Vagina (tissue), 2 donors: ENCODE data around the gene DPP6. TPM values are rescaled to one million over a fixed set of nuclear protein-coding genes. Genes with fewer than 3 reads are reported as not detected.

Experiments
- DNase-seq, 2 donors: peaks; one replicate each; pipeline ENCODE4 v3.0.0-alpha.2; 2017; ENCODE audit errors: extremely low spot score in 2 of 2
- H3K27ac ChIP-seq: fragments of 200-600 bp; sonication (generic); one replicate; pipeline ENCODE4 v1.5.1; 2019
- H3K27me3 ChIP-seq: fragments of 200-600 bp; sonication (generic); one replicate; pipeline ENCODE4 v1.5.1; 2019
- H3K36me3 ChIP-seq, 2 donors: fragments of 200-600 bp; sonication (generic); one replicate each; pipeline ENCODE4 v1.5.1; 2017 to 2019
- H3K4me1 ChIP-seq: fragments of 200-600 bp; sonication (generic); one replicate; pipeline ENCODE4 v1.5.1; 2019
- H3K4me3 ChIP-seq, 2 donors: fragments of 200-600 bp; sonication (generic); 1 replicate in 1 of 2; 2 replicates in 1 of 2; pipeline ENCODE4 v1.5.1; 2016 to 2019
- H3K9me3 ChIP-seq: fragments of 200-600 bp; sonication (generic); one replicate; pipeline ENCODE4 v1.5.1; 2019
- POLR2A ChIP-seq, 2 donors: fragments of 450-650 bp; IDR thresholded peaks; one replicate each; pipeline ENCODE4 v1.6.1; 2017; ENCODE audit warnings: antibody characterized with exemption in 2 of 2, mild to moderate bottlenecking in 2 of 2, moderate library complexity in 2 of 2
- POLR2AphosphoS5 ChIP-seq, 2 donors: sonication (generic); formaldehyde crosslinking; IDR thresholded peaks; one replicate each; pipeline ENCODE4 v1.9.0; 2017; ENCODE audit warnings: antibody characterized with exemption in 2 of 2, mild to moderate bottlenecking in 2 of 2, low read depth in 1 of 2; ENCODE audit not compliant: insufficient read depth in 1 of 2
- intact Hi-C: fragments of 100-400 bp; cut with DNase I; formaldehyde crosslinking; loops from one replicate; pipeline ENCODE4 v1.15.1; 2023
- total RNA-seq: library from RNA; depleted of rRNA; stranded (reverse); fragments of >200 nt; gene quantifications from one replicate; pipeline ENCODE4 v1.2.3, GENCODE V29; 2016
- TF ChIP-seq, protein P1 (sequence below), 3 experiments: fragments of 450-650 bp in 2 of 3; fragments of 200-600 bp in 1 of 3; sonication (generic) in 1 of 3; IDR thresholded peaks; one replicate each; pipeline ENCODE4 v1.5.1; 2017 to 2019; ENCODE audit warnings: antibody characterized with exemption in 3 of 3, mild to moderate bottlenecking in 2 of 3, moderate library complexity in 2 of 3

Gene DPP6
- total RNA-seq, 1 donor from 2014 or later, result 7.9 TPM

DNA sequence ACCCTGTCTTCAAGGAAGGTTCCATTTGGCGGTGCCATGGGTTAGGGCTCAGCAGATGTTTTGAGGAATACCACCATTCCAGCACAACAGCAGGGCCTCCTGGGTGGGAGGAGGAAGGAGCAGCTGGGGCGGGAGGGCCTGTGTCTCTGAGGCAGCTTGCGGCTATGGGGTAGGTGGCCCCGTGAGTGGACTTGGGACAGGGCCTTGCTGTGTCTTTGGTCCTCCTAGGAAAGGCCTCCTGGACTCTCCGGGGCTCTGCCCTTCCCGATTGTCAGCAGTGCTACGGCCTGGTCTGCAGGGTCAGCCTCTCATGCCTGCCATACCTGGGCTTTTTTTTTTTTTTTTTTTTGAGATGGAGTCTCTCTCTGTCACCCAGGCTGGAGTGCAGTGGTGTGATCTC lies 854.0 kb downstream of the DPP6 start:
- no peak for DNase-seq
- TF ChIP-seq POLR2A (IDR thresholded peaks at IDR 0.05), result no peak
- TF ChIP-seq POLR2AphosphoS5 (IDR thresholded peaks at IDR 0.05; ENCODE audit: insufficient read depth in 1 of 2, low read depth in 1 of 2), result no peak
- TF ChIP-seq, protein P1, sequence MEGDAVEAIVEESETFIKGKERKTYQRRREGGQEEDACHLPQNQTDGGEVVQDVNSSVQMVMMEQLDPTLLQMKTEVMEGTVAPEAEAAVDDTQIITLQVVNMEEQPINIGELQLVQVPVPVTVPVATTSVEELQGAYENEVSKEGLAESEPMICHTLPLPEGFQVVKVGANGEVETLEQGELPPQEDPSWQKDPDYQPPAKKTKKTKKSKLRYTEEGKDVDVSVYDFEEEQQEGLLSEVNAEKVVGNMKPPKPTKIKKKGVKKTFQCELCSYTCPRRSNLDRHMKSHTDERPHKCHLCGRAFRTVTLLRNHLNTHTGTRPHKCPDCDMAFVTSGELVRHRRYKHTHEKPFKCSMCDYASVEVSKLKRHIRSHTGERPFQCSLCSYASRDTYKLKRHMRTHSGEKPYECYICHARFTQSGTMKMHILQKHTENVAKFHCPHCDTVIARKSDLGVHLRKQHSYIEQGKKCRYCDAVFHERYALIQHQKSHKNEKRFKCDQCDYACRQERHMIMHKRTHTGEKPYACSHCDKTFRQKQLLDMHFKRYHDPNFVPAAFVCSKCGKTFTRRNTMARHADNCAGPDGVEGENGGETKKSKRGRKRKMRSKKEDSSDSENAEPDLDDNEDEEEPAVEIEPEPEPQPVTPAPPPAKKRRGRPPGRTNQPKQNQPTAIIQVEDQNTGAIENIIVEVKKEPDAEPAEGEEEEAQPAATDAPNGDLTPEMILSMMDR (IDR thresholded peaks at IDR 0.05), result no peak
- Histone ChIP-seq H3K4me1 (no peaks in the 10 kb centered on the region), H3K27me3 (no peaks in the 10 kb centered on the region), H3K27ac (no peak overlapping the region), H3K36me3 (no peaks in the 10 kb centered on the region), H3K9me3 (no peaks in the 10 kb centered on the region), H3K4me3 (no peak overlapping the region)
- intact Hi-C loops, result no loop called here

DNA sequence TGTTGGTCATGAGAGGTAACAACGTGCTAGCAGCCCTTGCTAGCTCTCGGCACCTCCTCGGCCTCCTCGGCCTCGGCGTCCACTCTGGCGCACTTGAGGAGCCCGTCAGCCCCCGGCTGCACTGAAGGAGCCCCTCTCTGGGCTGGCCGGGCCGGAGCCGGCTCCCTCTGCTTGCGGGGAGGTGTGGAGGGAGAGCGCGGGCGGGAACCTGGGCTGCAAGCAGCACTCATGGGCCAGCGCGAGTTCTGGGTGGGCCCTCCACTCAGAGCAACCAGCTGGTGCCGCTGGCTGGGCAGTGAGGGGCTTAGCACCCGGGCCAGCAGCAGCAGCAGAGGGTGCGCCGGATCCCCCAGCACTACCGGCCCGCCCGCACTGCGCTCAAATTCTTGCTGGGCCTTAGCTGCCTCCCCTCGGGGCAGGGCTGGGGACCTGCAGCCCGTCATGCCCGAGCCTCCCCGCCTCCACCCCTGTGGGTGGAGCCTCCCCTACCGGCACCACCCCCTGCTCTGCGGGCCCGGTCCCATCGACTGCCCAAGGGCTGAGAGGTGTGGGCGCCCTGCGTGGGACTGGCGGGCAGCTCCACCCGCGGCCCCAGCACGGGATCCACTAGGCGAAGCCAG lies 854.6 kb downstream of the DPP6 start:
- Histone ChIP-seq H3K4me1 (no peaks in the 10 kb centered on the region), H3K36me3 (no peaks in the 10 kb centered on the region), H3K9me3 (no peaks in the 10 kb centered on the region), H3K4me3 (no peak overlapping the region), H3K27me3 (no peaks in the 10 kb centered on the region), H3K27ac (no peak overlapping the region)
- DNase-seq, result no peak
- TF ChIP-seq, protein P1 (IDR thresholded peaks at IDR 0.05), result no peak
- TF ChIP-seq POLR2AphosphoS5 (IDR thresholded peaks at IDR 0.05; ENCODE audit: insufficient read depth in 1 of 2, low read depth in 1 of 2) (no peak), POLR2A (IDR thresholded peaks at IDR 0.05) (no peak)
- intact Hi-C loops, result no loop called here

DNA sequence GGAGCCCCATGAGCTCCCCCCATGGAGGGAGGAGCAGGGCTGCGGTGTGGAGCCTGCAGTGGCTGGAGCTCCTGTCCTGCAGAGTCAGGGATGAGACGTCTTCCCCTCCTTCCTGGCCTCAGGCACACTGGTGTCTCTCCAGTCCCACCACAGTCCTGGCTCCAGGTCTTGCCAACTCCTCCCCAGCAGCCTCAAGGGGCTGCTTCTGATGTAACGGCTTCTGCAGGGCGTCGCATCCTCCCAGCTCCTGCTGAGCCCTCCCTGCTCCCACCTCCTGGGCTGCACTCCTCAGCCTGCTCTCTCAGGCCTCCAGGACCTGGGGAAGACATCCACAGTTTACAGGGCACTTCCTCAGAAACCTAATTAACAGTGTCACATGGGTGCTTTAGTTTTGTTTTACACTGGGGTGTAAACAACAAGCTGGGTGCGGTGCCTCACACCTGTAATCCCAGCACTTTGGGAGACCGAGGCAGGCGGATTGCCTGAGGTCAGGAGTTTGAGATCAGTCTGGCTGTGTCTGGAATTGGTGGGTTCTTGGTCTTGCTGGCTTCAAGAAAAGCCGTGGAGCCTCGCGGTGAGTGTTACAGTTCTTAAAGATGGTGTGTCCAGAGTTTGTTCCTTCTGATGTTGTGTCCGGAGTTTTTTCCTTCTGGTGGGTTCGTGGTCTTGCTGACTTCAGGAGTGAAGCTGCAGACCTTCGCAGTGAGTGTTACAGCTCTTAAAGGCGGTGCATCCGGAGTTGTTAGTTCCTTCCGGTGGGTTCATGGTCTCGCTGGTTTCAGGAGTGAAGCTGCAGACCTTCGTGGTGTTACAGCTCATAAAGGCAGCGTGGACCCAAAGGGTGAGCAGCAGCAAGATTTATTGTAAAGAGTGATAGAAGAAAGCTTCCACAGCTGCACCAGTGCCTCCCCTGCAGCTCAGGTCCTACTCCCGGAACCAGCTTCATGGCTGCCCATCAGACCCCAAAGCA lies 855.7 kb downstream of the DPP6 start:
- no peak for DNase-seq
- H3K36me3 ChIP-seq, result no peaks in the 10 kb centered on the region
- H3K27ac ChIP-seq, result no peak overlapping the region
- H3K9me3 ChIP-seq, result no peaks in the 10 kb centered on the region
- intact Hi-C loops, result no loop called here
- no peaks in the 10 kb centered on the region for H3K4me1 ChIP-seq
- no peaks in the 10 kb centered on the region for H3K27me3 ChIP-seq
- TF ChIP-seq, protein P1 (IDR thresholded peaks at IDR 0.05), result no peak
- no peak for TF ChIP-seq POLR2AphosphoS5 (IDR thresholded peaks at IDR 0.05; ENCODE audit: insufficient read depth in 1 of 2, low read depth in 1 of 2)
- TF ChIP-seq POLR2A (IDR thresholded peaks at IDR 0.05), result no peak
- no peak overlapping the region for H3K4me3 ChIP-seq

DNA sequence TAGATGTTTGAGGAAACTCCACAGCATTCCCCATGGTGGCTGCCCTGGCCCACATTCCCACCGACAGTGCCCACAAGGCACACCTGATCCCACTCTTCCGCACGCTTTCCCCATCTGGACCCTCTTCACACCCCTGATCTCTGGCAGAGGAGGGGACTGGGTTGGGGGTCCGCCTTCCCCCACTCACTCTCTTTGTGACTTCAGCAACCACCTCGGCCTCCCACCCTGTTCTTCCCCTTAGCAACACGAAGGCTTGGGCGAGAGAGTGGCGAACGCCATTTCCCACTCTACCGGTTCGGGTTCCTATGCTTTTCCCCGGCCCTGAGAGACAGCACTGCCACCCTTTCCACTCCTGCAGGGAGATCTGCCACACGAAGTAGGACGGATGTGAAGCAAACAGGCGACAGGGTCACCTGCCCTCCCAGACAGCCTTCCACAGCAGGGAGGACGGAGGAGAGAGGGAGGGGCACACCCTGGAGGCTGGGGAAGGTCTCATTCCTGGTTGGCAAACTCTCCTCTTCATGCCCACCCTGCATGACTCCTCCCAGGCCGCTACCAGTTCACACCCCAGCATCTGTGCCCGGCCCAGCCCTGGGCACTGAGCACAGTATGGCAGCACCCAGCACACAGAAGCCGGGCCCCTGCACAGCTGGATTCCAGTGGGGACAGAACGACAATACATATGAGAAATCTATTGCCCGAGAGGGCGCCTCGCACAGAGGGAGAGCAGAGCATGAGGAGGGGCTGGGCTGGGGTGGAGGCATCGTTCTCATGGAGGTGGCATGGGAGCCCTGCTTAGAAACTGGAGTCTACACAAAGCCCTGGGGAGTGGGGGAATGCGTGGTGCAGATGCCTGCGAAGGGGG lies 857.3 kb downstream of the DPP6 start:
- no peaks in the 10 kb centered on the region for H3K27me3 ChIP-seq
- no peak overlapping the region for H3K27ac ChIP-seq
- intact Hi-C loops, result loop anchor here (10.0 kb wide), 1 partner anchor 425 kb away; no protein-coding TSS in a partner anchor
- TF ChIP-seq POLR2A (IDR thresholded peaks at IDR 0.05) (no peak), POLR2AphosphoS5 (IDR thresholded peaks at IDR 0.05; ENCODE audit: insufficient read depth in 1 of 2, low read depth in 1 of 2) (no peak)
- no peaks in the 10 kb centered on the region for H3K9me3 ChIP-seq
- no peaks in the 10 kb centered on the region for H3K36me3 ChIP-seq
- DNase-seq, result no peak
- no peak overlapping the region for H3K4me3 ChIP-seq
- H3K4me1 ChIP-seq, result peaks cover 6% of the 10 kb centered on the region

DNA sequence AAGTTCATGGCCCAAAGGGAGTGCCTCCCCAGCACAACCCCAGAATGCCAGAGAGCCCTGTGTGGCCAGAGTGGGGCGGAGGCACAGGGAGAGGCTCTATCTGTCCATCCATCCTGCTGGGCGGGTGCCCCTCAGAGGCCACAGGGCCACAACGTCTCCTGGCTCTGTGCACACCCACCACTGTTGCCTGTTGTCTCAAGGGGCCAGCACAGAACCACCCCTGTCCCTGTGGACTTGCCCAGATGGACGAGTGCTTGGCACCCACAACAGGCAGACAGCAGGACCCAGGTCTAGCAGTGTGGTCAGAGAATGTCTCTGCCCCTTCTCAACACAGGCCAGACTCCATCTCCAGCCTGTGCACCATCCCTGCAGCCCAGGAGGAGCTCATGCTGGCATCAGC lies 857.9 kb downstream of the DPP6 start:
- peaks cover 12% of the 10 kb centered on the region for H3K4me1 ChIP-seq
- no peak for DNase-seq
- H3K4me3 ChIP-seq, result no peak overlapping the region
- no peaks in the 10 kb centered on the region for H3K9me3 ChIP-seq
- H3K27me3 ChIP-seq, result no peaks in the 10 kb centered on the region
- no peaks in the 10 kb centered on the region for H3K36me3 ChIP-seq
- no peak overlapping the region for H3K27ac ChIP-seq
- TF ChIP-seq POLR2AphosphoS5 (IDR thresholded peaks at IDR 0.05; ENCODE audit: insufficient read depth in 1 of 2, low read depth in 1 of 2) (no peak), POLR2A (IDR thresholded peaks at IDR 0.05) (no peak)
- TF ChIP-seq, protein P1 (IDR thresholded peaks at IDR 0.05), result no peak
- intact Hi-C loops, result loop anchor here (10.0 kb wide), 1 partner anchor 425 kb away; no protein-coding TSS in a partner anchor
